GDM1 (cell line): ENCODE results near the gene PPP1R26.
"Not testable (repeated sequence)": the region's sequence is repeated elsewhere in the genome, so short reads cannot be mapped to it uniquely, and the experiment has no call there.

Experiments
- DNase-seq: peaks from one replicate; lab custom pipeline; 2025; lab: John Stamatoyannopoulos, UW

PPP1R26 gene

DNA sequence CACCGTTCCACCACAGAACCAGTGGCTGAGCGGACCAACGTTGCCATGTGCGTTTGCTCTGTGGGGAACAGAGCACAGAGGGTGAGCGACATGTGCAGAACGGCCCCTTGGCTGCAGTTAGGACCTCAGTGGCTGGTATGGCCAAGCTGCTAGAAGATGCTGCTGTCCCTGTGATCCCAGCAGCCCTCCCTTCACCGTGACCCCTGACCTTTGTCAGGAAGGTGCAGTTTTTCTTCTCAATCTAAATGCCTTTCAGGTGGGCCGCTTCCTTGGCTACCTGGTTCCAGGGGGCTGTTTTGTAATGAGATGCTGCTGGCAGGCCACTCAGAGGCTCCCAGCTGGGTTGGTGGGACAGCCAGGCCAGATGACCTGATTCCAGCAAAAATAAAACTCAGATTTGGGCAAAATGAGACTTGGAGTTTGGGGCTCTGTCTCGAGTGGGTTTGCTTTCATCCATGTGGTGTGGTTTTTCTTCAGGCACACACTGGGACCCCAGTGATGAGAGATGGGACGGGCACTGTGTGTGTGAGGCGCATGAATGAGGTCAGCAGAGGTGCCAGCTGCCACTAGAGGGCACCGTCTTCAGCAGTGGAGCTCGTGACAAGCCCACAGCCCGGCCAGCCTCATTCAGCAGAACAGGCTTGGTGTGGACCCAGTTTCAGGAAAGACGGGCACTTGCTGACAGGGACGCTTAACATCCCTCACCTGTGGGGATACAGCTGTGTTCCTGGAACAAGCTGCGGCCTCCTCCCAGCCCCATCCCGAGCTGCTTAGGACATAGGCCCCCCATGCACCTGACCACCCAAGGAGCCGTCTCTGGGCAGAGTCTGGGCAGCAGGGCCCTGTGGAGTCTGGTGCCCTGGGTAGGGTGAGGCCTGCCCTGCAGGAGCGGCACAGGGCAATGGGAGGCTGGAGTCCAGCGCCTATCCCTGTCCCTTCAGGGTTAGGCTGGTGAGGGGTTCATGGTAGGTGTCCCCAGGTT lies 25.0 kb downstream of the PPP1R26 start:
- peak; percentile 33 for DNase-seq

- no peak for DNase-seq
Measured at GRCh38 chr9:135505406-135506187, 26.0 kb downstream of the PPP1R26 start.

- no peak for DNase-seq
Measured at GRCh38 chr9:135506327-135507103, 26.9 kb downstream of the PPP1R26 start.

- DNase-seq = no peak
Measured at GRCh38 chr9:135507104-135508035, 27.8 kb downstream of the PPP1R26 start.

- DNase-seq = no peak
Measured at GRCh38 chr9:135508211-135508820, 28.7 kb downstream of the PPP1R26 start.

DNA sequence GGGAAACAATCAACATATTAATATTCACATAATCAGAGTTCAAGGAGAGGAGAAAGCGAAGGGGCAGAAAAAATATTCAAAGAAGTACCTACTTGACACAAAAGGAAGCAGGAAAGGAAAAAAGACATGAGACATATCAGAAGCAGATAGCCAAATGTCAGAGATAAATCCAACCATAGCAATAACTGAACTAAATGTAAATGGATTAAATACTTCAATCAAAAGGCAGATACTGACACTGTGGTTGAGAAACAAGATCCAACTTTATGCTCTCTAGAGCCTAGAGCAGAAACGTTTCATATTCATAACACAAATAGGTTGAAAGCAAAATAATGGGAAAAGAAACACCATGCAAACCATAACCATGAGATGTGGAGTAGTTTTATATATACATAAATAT lies 29.9 kb downstream of the PPP1R26 start:
- no peak for DNase-seq

GRCh38 chr9:135512241-135512603 lies 32.6 kb downstream of the PPP1R26 start:
- no peak for DNase-seq

- DNase-seq = no peak
Measured at GRCh38 chr9:135512904-135513303, 33.3 kb downstream of the PPP1R26 start.

DNA sequence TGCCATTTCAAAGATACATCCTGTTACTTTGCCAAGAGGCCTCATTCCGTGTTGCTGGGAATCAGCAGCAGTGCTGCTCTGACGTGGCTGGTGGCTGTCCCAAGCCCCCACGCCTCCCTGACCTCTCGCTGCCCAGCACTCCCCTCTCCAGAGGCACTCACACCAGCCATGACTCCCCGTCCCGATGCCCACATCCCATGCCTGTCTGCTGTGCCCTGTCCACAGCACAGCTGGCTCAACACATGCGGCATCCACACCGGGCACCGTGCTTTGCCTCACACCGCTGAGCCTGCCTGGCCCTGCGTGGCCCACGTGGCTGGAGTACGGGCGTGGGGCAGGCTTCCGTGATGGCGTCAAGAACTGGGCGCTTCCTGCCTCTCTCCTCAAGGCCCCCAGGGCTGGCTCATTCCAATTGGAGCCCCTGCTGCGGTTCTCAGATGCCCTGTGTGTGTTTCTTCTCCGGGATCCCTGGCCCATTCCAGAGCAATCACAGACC lies 33.8 kb downstream of the PPP1R26 start:
- no peak for DNase-seq

DNA sequence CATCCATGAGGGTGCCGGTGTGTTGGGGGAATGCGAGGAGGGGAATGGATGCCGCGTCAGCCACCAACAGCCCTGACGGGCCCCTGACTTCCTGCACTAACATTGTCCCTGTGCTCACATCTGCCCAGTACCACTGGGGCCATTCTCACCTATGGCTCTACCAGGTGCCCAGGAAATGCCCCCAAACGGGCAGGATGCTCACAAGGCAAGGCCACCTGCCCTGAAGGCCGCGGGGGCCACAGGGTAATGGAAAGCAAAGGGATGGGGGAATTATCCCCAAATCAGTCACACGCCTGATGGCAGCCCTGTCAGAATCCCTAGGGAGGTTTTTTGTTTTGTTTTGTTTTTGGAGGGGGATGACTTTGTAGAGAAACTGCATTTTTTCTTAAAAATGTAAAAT lies 34.3 kb downstream of the PPP1R26 start:
- DNase-seq = not testable (repeated sequence)

GRCh38 chr9:135514342-135515082 lies 34.9 kb downstream of the PPP1R26 start:
- DNase-seq = no peak

- no peak for DNase-seq
Measured at GRCh38 chr9:135515083-135515951, 35.7 kb downstream of the PPP1R26 start.

DNA sequence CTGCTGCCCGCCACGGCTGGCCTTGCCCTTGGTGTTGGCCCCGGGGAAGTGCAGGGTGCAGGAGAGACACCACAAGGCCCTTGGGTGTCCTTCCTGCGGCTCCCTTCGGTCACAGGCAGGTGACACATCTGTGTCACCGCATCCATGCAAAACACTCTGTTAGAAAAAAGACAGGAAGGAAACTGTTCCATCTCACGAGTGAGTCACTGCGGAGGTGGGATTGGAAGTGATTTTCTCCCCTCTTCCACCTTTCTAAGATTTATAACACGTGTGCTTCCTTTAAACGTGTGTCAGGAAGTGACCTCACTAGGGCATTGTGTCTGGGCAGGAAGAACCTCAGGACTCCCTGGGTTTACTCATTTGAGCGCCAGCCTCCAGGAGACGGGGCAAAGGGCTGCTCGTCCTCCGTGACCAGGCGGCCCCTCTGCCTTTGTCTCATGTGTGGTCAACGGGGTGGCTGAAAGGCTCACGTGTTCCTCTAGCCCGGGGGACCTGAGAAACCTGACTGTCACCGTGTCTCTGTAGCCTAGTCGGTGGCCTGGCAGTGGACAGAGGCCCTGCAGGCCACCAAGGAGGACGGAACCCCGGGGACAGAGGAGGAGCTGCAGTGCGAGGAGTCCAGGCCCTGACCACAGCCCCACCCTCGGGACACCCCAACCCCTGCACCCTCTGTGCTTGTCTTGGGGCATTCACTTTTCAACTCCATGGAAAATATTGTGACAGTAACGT lies 36.7 kb downstream of the PPP1R26 start:
- no peak for DNase-seq

DNA sequence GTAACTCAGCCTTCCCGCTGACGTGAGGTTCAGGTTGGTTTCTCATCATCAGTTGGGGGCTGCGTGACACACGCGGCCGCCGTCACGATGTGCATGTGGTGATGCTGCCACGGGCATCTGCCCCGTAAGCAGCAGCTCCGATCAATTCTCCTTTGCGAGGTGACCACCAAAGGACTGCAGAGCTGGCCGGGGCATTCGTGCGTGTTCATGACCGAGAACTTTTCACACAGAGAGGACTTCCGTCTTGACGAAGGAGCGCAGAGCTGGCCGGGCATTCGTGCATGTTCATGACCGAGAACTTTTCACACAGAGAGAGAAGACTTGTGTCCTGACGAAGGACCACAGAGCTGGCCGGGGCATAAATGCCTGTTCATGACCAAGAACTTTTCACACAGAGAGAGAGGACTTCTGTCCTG lies 37.8 kb downstream of the PPP1R26 start:
- DNase-seq = no peak

- no peak for DNase-seq
Measured at GRCh38 chr9:135519179-135519971, 39.8 kb downstream of the PPP1R26 start.

- DNase-seq = no peak
Measured at GRCh38 chr9:135520916-135521607, 41.5 kb downstream of the PPP1R26 start, which contains the start of gene LCN1. Gene LCN1 (plus strand): TSS chr9:135521440. CDS start chr9:135521498, 58 bp downstream.
